GM19023 (cell line): ENCODE measurements around the gene MSANTD2.

Source experiments
- ATAC-seq: cut with Tn5 transposase; IDR thresholded peaks from one replicate; pipeline ENCODE4 v1.9.1; 2021; ENCODE audit warnings: mild to moderate bottlenecking, moderate library complexity; ENCODE audit not compliant: unreplicated experiment

Gene MSANTD2

DNA sequence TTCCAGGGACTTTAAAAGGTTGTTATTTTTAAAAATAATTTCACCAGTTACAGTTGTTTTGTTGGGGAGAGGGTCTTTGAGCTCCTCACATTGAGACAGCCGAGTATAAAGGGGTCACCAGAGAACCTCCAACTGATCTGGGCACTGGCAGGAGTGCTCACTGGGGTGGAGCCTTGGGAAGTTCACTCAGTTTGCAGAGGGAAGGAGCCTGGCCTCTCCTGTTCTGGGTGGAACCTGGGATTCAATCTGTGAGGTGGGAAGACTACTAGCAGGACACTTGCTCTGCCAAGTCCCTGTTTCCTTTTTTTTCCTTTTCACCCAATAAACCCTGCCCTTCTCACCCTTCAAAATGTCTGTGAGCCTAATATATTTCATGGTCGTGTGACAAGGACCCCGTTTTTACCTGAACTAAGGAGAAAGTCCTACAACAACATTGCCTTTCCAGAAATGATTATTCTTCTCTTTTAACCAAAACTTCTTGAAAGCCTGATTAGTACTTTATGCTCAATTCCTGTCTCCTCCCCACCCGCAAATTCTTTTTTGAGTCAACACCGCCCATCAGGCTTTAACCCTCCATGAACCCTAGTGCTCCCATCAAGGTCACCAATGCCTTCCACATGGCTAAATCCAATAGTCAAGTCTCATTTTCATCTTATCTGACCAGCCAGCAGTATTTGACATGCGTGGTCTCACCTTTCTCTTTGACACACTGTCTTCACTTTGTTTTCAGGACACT lies 22.0 kb upstream of the MSANTD2 start:
- no peak for ATAC-seq

DNA sequence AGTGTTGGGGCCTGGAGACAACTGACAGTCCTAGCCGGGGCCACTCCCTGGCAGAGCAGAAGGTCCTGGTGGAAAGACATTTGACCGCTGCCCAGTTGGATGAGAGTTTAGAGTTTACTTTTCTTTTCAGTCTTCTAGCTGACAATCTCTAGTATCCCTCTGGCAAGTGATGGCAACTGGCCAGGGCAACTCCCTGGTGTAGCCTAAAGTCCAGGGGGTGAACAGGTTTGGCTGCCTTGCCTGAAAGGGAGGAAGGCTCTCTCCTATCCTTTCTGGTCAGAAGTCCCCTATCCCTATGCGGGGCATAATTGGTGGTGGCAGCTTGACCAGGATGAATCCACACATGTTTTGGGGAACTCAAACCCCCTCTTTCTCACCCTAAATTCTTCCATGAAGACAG lies 16.8 kb upstream of the MSANTD2 start:
- no peak for ATAC-seq

DNA sequence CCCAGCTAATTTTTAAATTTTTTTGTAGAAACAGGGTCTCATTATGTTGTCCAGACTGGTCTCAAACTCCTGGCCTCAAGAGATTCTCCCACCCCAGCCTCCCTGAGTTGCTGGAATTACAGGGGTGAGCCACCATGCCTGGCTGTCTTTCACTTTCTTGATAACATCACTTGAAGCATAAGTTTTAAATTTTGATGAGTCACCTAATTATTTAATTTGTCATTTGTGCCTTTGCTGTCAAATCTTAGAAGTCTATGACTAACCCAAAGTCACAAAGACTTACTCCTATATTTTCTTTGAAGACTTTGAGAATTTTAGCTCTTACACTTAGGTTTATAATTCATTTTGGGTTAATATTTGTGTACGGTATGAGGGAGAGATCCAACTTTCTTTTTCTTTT lies 14.5 kb upstream of the MSANTD2 start:
- ATAC-seq: no peak

- ATAC-seq: no peak
These were observed 12.7 kb upstream of the MSANTD2 start for GRCh38 chr11:124812876-124813275.

- no peak for ATAC-seq
These were observed 11.4 kb upstream of the MSANTD2 start for GRCh38 chr11:124811399-124812125.

- no peak for ATAC-seq
These were observed 7.6 kb upstream of the MSANTD2 start for GRCh38 chr11:124807660-124808270.

DNA sequence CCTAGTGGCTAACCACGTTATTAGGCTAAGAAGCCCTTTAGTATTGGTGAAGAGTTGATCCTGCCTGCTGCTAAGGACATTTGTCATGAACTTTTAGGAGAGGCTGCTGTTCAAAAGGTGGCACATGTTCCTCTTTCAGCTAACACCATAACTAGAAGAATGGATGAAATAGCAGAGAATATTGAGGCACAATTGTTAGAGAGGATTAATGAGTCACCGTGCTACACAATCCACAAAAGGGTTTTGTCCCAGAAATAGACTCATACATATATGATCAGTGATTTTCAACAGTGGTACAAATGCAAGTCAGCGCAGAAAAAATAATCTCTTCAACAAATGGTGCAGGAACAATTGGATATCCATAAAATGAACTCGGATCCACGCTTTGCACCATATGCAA lies 7.0 kb upstream of the MSANTD2 start:
- ATAC-seq: no peak

DNA sequence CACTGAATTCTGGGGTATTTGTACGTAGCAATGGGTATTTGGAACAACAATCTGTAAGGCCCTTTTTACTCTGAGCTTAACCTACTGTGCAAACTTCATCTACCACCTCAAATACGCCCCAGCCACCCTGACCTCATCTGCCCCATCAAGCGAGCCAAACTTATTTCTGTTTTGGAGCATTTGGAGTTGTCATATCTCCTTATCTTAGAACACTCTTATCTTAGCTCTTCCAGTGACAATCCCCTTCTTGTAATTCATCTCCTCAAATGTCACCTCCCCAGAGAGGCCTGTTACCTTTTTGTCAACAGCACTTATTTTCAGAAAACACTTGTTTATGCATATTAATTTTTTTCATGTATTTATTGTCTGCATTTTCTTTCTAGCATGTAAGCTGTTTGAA lies 4.7 kb upstream of the MSANTD2 start:
- ATAC-seq: no peak

DNA sequence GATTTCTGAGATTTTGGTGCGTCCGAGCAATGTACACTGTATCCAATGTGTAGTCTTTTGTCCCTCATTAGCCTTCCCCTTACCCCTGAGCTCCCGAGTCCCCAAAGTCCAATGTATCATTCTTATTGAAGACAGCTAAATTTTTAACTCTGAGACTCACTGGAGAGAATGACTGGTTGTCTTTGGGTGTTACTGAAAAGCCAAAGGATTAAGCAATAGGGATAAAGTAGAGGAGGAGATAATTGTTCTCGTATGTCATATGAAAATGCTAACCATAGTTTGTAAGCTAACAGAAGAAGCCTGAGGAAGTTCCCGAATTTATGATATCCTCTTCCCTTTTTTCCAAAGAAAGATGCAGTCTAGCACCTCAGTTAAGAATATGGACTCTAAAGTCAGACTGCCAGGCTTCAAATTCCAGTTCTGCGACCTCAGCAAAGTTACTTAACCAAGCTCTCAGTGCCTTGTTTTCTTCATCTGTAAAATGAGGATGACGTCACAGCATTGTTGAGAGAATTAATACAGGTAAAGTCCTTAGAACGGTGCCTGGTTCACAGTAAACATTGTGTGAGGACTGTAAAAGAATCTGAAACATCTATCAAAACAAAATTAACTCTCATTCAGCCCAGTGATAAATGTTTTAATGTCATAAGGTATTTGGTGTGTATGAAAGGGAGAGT lies 1.6 kb upstream of the MSANTD2 start:
- no peak for ATAC-seq

DNA sequence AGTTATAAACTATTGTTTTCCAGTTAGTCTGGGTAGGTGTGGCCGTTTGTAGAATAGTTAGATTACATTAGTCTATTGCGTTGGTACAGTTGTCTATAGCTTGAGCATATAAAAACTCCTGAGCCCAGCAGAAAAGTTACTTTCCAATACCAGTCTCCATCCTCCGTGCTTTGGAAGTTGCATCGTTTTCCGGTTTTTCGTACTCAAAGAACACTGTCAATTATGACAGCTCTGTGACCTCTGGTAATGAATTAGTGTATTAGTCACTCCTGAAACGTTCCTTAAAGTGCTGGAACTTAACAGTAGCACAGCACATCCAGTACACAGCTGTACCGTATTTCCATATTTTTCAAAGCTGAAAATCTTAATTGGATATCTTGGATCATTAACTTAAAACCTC lies 808 bp upstream of the MSANTD2 start:
- no peak for ATAC-seq

GRCh38 chr11:124799348-124800225 lies 619 bp downstream of the MSANTD2 start:
- peak; percentile 48 for ATAC-seq

DNA sequence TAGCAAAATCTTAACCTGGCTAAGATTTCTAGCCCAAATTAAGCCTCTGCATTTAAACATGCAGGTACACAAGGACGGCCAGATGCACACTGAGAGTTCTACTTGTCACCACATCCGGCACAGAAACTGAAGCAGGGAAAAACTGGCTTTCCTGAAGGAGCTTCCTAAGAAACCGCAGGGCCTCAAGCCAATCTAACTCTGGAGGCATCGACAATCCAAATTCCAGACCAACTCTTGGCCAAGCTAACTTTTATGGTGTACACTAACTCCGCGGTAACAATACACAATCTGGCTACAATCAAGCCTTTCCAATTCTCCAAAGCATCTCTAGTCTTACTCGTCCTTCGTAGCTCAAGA lies 1.2 kb downstream of the MSANTD2 start:
- ATAC-seq: peak; percentile 1

GRCh38 chr11:124796312-124796711 lies 3.9 kb downstream of the MSANTD2 start:
- ATAC-seq: no peak

- peak; percentile 61 for ATAC-seq
These were observed 6.5 kb downstream of the MSANTD2 start for GRCh38 chr11:124793466-124794278.

GRCh38 chr11:124791626-124792341 lies 8.4 kb downstream of the MSANTD2 start:
- ATAC-seq: peak; percentile 63

GRCh38 chr11:124788521-124788920 lies 11.7 kb downstream of the MSANTD2 start:
- ATAC-seq: no peak

GRCh38 chr11:124784051-124784450 lies 16.2 kb downstream of the MSANTD2 start:
- no peak for ATAC-seq

GRCh38 chr11:124783002-124783401 lies 17.2 kb downstream of the MSANTD2 start:
- ATAC-seq: no peak

DNA sequence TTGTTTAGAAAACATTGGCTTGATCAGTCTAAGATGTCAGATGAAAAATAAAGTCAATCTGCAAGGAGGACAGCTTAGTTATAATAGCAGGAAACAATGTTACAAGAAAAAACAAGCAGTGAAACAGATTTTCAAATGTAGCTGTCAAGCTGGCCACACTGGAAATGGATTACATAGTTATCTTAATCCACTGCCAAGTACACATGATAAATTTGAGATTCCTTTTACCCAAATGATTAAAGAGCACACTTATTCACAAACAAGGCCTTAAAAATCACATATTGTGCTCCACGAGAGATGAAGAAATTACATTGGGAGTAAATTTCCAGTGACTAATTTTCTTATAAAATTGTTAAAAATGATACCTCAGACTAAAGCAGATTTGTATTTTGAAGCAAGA lies 20.6 kb downstream of the MSANTD2 start:
- no peak for ATAC-seq
